K562 (cell line): ENCODE data around the gene ACACB. TPM values are rescaled to one million over a fixed set of nuclear protein-coding genes. Genes with fewer than 3 reads are reported as not detected.

Experiments
- ATAC-seq: fragments of 200-7000 bp; cut with Tn5 transposase; 3 replicates; pipeline ENCODE4 v1.9.1; 2020; ENCODE audit warnings: moderate library complexity
- BruUV-seq: library from RNA; stranded (reverse); fragments of 400-500 nt; replicated peaks from 2 replicates; lab custom pipeline; 2021; lab: Mats Ljungman, UMichigan
- CTCF ChIA-PET: fragments of 300-600 bp; formaldehyde crosslinking; extraction: SDS; loops from one replicate; lab custom pipeline; 2021; ENCODE audit warnings: low intra/inter-chr PET ratio; lab: Yijun Ruan, JAX
- POLR2A ChIA-PET: fragments of 300-600, 350-650 bp; sonication (Branson Sonifier 250); formaldehyde crosslinking; extraction: SDS; loops from one replicate; lab custom pipeline; 2021; ENCODE audit warnings: antibody characterized with exemption, inconsistent platforms; lab: Yijun Ruan, JAX
- DNase-seq, 4 experiments: peaks; one replicate each; pipeline versions ENCODE4 v3.0.0 to v3.0.0-alpha.2; 2011 to 2018; ENCODE audit warnings: low spot score in 3 of 4, mixed read lengths in 3 of 4; ENCODE audit errors: extremely low read depth in 1 of 4
- FAIRE-seq: peaks from 2 replicates; lab custom pipeline; 2011; peaks lifted over from hg19 to GRCh38; lab: Jason Lieb, UNC
- H2AFZ ChIP-seq: 2 replicates; pipeline ENCODE4 v1.6.0; 2011; ENCODE audit warnings: low read depth, low read length, control low read depth, inconsistent platforms
- H3K27ac ChIP-seq: fragments of 200-600 bp; 3 replicates; pipeline ENCODE4 v1.8.0; 2011; ENCODE audit warnings: low read depth, mild to moderate bottlenecking, control low read depth, inconsistent platforms, low read length, moderate library complexity, mixed read lengths; ENCODE audit errors: extremely low read depth
- H3K27me3 ChIP-seq, 2 experiments: fragments of 300-600 bp in 1 of 2; 2 replicates in 1 of 2; 3 replicates in 1 of 2; pipeline versions ENCODE4 v1.6.0 to v1.8.0; 2011; ENCODE audit warnings: inconsistent platforms in 2 of 2, low read length in 2 of 2, mild to moderate bottlenecking in 1 of 2, mixed read lengths in 1 of 2, moderate library complexity in 1 of 2; ENCODE audit not compliant: control insufficient read depth in 2 of 2, insufficient read depth in 2 of 2
- H3K36me3 ChIP-seq: fragments of 300-600 bp; 3 replicates; pipeline ENCODE4 v1.8.0; 2011; ENCODE audit warnings: mild to moderate bottlenecking, low read length, inconsistent platforms; ENCODE audit not compliant: control insufficient read depth, insufficient read depth
- H3K4me1 ChIP-seq, 2 experiments: fragments of 200-600 bp in 1 of 2; replicated peaks in 1 of 2; 2 replicates in 1 of 2; 3 replicates in 1 of 2; pipeline versions ENCODE4 v1.5.1 to v1.8.0; 2011; ENCODE audit warnings: inconsistent platforms in 2 of 2, low read length in 2 of 2, mild to moderate bottlenecking in 1 of 2, mixed read lengths in 1 of 2, moderate library complexity in 1 of 2; ENCODE audit not compliant: control insufficient read depth in 2 of 2, insufficient read depth in 2 of 2
- H3K4me2 ChIP-seq: 2 replicates; pipeline ENCODE4 v1.6.1; 2011; ENCODE audit warnings: low read length, control low read depth, inconsistent platforms, mixed read lengths; ENCODE audit not compliant: insufficient read depth
- H3K4me3 ChIP-seq: fragments of 200-600 bp; sonication (generic), shearing (Covaris generic); 2 replicates; pipeline ENCODE4 v1.5.1; 2016; ENCODE audit warnings: control low read depth, inconsistent platforms
- H3K79me2 ChIP-seq: fragments of 200-600 bp; 3 replicates; pipeline ENCODE4 v1.8.0; 2011; ENCODE audit warnings: low read length, inconsistent platforms; ENCODE audit not compliant: control insufficient read depth, insufficient read depth
- H3K9ac ChIP-seq, 2 experiments: 2 replicates each; pipeline versions ENCODE4 v1.6.0 to v1.6.1; 2011; ENCODE audit warnings: low read depth in 2 of 2, low read length in 2 of 2, control low read depth in 1 of 2, inconsistent platforms in 1 of 2, mild to moderate bottlenecking in 1 of 2, mixed read lengths in 1 of 2; ENCODE audit not compliant: insufficient read depth in 1 of 2
- H3K9me1 ChIP-seq: one replicate; pipeline ENCODE4 v1.6.0; 2011; ENCODE audit warnings: inconsistent platforms, mild to moderate bottlenecking, low read length, moderate library complexity; ENCODE audit not compliant: control insufficient read depth, insufficient read depth
- H3K9me3 ChIP-seq: replicated peaks from 2 replicates; pipeline ENCODE4 v1.5.1; 2011; ENCODE audit warnings: low read depth, low read length, inconsistent platforms; ENCODE audit not compliant: control insufficient read depth, insufficient read depth
- H4K20me1 ChIP-seq: replicated peaks from 2 replicates; pipeline ENCODE4 v1.6.1; 2011; ENCODE audit warnings: low read length, inconsistent platforms, mixed read lengths; ENCODE audit not compliant: control insufficient read depth, insufficient read depth
- ATF4 ChIP-seq: fragments of 450-650 bp; formaldehyde crosslinking; IDR thresholded peaks from 2 replicates; pipeline ENCODE4 v1.4.0; 2022; ENCODE audit warnings: mild to moderate bottlenecking, moderate library complexity
- CBX8 ChIP-seq: fragments of 200-600 bp; sonication (generic); IDR thresholded peaks from 2 replicates; pipeline ENCODE4 v1.6.1; 2012; ENCODE audit warnings: borderline replicate concordance, mixed run types, low read depth, mild to moderate bottlenecking, moderate library complexity, mixed read lengths, low read length, control low read depth, inconsistent platforms; ENCODE audit not compliant: poor library complexity, severe bottlenecking; ENCODE audit errors: extremely low read depth
- HSF4 ChIP-seq: fragments of 250-450 bp; sonication (Bioruptor Pico); IDR thresholded peaks from 2 replicates; pipeline ENCODE4 v2.1.2; 2022; ENCODE audit warnings: mild to moderate bottlenecking, moderate library complexity, borderline replicate concordance
- PHF20 ChIP-seq: fragments of 450-650 bp; IDR thresholded peaks from 2 replicates; pipeline ENCODE4 v1.6.1; 2018; ENCODE audit not compliant: partially characterized antibody
- POLR2H ChIP-seq: IDR thresholded peaks from 2 replicates; pipeline ENCODE4 v1.6.1; 2016; ENCODE audit warnings: missing genetic modification characterization, low read depth, mild to moderate bottlenecking, control low read depth, missing compliant biosample characterization, moderate library complexity
- ZNF592 ChIP-seq: fragments of 450-650 bp; IDR thresholded peaks from 2 replicates; pipeline ENCODE4 v1.6.1; 2017; ENCODE audit warnings: antibody characterized with exemption, mild to moderate bottlenecking
- WGBS: fragments of 100-300 bp; shearing (Covaris generic); methylation state at CpG from one replicate; pipeline ENCODE4 v1.1.6; 2016; ENCODE audit warnings: low coverage, mixed read lengths; ENCODE audit not compliant: insufficient coverage; ENCODE audit errors: missing lambda C conversion rate; 5-methylcytosine and 5-hydroxymethylcytosine counted together
- in situ Hi-C: fragments of 300-500 bp; cut with MboI; formaldehyde crosslinking; loops from 4 replicates; pipeline ENCODE4 v1.15.0; 2018; ENCODE audit warnings: inconsistent platforms, mixed read lengths
- intact Hi-C: fragments of 100-400 bp; cut with micrococcal nuclease; formaldehyde crosslinking; loops from 2 replicates; pipeline ENCODE4 v1.14.2; 2022
- polyA plus RNA-seq, 8 experiments: library from polyadenylated mRNA; depleted of rRNA in 4 of 8; stranded (reverse) in 5 of 8; unstranded in 3 of 8; fragments of >200 nt; fragmentation: Nextera tagmentation in 2 of 8; fragmentation: Illumina TruSeq in 1 of 8; extraction: Ambion mirVana in 2 of 8; extraction: Trizol in 1 of 8; gene quantifications; 2 replicates each; pipeline versions ENCODE4 v1.2.1 to v1.2.3, GENCODE V29; 2011 to 2014; ENCODE audit warnings: inconsistent platforms in 1 of 8, missing spikeins in 1 of 8
- total RNA-seq, 7 experiments: library from RNA; depleted of rRNA in 6 of 7; stranded (reverse); fragments of >200 nt in 6 of 7; fragmentation: Illumina TruSeq in 2 of 7; extraction: Trizol in 2 of 7; gene quantifications; 2 replicates each; pipeline versions ENCODE4 v1.2.1 to v1.2.3, GENCODE V29; 2011 to 2021; ENCODE audit warnings: low replicate concordance in 1 of 7

Gene ACACB
- total and polyA plus RNA-seq, 9 of the 15 experiments (the other 6 are each of a cell fraction or from before 2014, with no cell fraction given) = 0.10 to 2.5 (median 0.83) TPM

GRCh38 chr12:109170324-109170723 lies 53.9 kb downstream of the ACACB start:
- no peaks in the 10 kb centered on the region for H3K9me3 ChIP-seq
- 42% methylated on average over 7 of the region's 7 CpGs for WGBS
- no peaks in the 10 kb centered on the region for H4K20me1 ChIP-seq
- peaks cover 4 to 6% of the 10 kb centered on the region in 2 experiments; a peak in 3 of 5 replicates for H3K4me1 ChIP-seq
- no peak overlapping the region for H3K27ac ChIP-seq
- in situ Hi-C loops (no loop called here), intact Hi-C loops (no loop called here)
- peaks cover 2 to 11% of the 10 kb centered on the region in 2 experiments; a peak in 2 of 5 replicates for H3K27me3 ChIP-seq
- H3K9me1 ChIP-seq = no peaks in the 10 kb centered on the region
- no peak overlapping the region for H2AFZ ChIP-seq
- DNase-seq (no peak), ATAC-seq (no peak), FAIRE-seq (no peak)
- POLR2A ChIA-PET = no interaction called here
- no peaks in the 10 kb centered on the region for H3K36me3 ChIP-seq
- TF ChIP-seq CBX8 (no peak), HSF4 (CRISPR knock-in tag) (no peak), PHF20 (no peak), POLR2H (tag) (no peak), ATF4 (no peak), ZNF592 (no peak)
- H3K4me3 ChIP-seq = no peak overlapping the region
- no TSS peak for BruUV-seq
- CTCF ChIA-PET = no interaction called here
- no peak overlapping the region for H3K9ac ChIP-seq
- no peaks in the 10 kb centered on the region for H3K79me2 ChIP-seq
- H3K4me2 ChIP-seq = no peak overlapping the region
